ENCODE measurements around the gene RETN. TPM values are rescaled to one million over a fixed set of nuclear protein-coding genes. Genes with fewer than 3 reads are reported as not detected.

Gene RETN
- total RNA-seq, 1 experiment from 2014 or later = not detected

- peak; percentile 25 for DNase-seq (ENCODE audit: low read depth)
These were observed 11.6 kb upstream of the RETN start for GRCh38 chr19:7657131-7657751.

- peak; percentile 28 for DNase-seq (ENCODE audit: low read depth)
These were observed 10.6 kb upstream of the RETN start for GRCh38 chr19:7658219-7658686.

- DNase-seq (ENCODE audit: low read depth) = no peak
These were observed 6.9 kb upstream of the RETN start for GRCh38 chr19:7661744-7662538.

- peak; percentile 26 for DNase-seq (ENCODE audit: low read depth)
These were observed 6.2 kb upstream of the RETN start for GRCh38 chr19:7662657-7663056.

- DNase-seq (ENCODE audit: low read depth) = no peak
These were observed 5.1 kb upstream of the RETN start for GRCh38 chr19:7663706-7664105.

GRCh38 chr19:7665076-7665475 is 3.8 kb upstream of the RETN start:
- DNase-seq (ENCODE audit: low read depth) = no peak

- DNase-seq (ENCODE audit: low read depth) = no peak
These were observed 792 bp downstream of the RETN start for GRCh38 chr19:7669641-7670040.

- peak; percentile 42 for DNase-seq (ENCODE audit: low read depth)
These were observed 1.4 kb downstream of the RETN start for GRCh38 chr19:7670150-7670783.

GRCh38 chr19:7670790-7671189 is 1.9 kb downstream of the RETN start:
- DNase-seq (ENCODE audit: low read depth) = no peak

- DNase-seq (ENCODE audit: low read depth) = no peak
These were observed 3.7 kb downstream of the RETN start for GRCh38 chr19:7672522-7672921.

- peak; percentile 79 for DNase-seq (ENCODE audit: low read depth)
These were observed 5.5 kb downstream of the RETN start for GRCh38 chr19:7674010-7675005.

- no peak for DNase-seq (ENCODE audit: low read depth)
These were observed 7.5 kb downstream of the RETN start for GRCh38 chr19:7676376-7676775.

- no peak for DNase-seq (ENCODE audit: low read depth)
These were observed 8.0 kb downstream of the RETN start, which contains the start of gene MCEMP1 for GRCh38 chr19:7676854-7677253. MCEMP1 (plus strand) TSS chr19:7677090; CDS start chr19:7677121, 31 bp downstream.

GRCh38 chr19:7677669-7678311 is 8.9 kb downstream of the RETN start:
- no peak for DNase-seq (ENCODE audit: low read depth)

- no peak for DNase-seq (ENCODE audit: low read depth)
These were observed 10.3 kb downstream of the RETN start for GRCh38 chr19:7678971-7679751.

- DNase-seq (ENCODE audit: low read depth) = no peak
These were observed 11.1 kb downstream of the RETN start for GRCh38 chr19:7679771-7680605.

GRCh38 chr19:7680606-7681339 is 11.9 kb downstream of the RETN start, which contains the start of gene TRAPPC5:
TRAPPC5 (plus strand) TSS chr19:7680833; CDS start chr19:7682254, 1,421 bp downstream.
- peak; percentile 87 for DNase-seq (ENCODE audit: low read depth)
